Measurements from ENCODE around the gene APBB2.

APBB2 gene

GRCh38 chr4:40844261-40844660 is 370.1 kb downstream of the APBB2 start:
- no peak overlapping the region for H3K4me3 ChIP-seq (ENCODE audit: insufficient read length, low read depth)
- DNase-seq (ENCODE audit: low read depth, low spot score): no peak

GRCh38 chr4:40843696-40844095 is 370.6 kb downstream of the APBB2 start:
- peaks cover 5% of the 10 kb centered on the region for H3K4me1 ChIP-seq (ENCODE audit: insufficient read depth, insufficient read length)
- peaks cover 6% of the 10 kb centered on the region for H3K36me3 ChIP-seq (ENCODE audit: insufficient read depth, insufficient read length, low read length)
- no peaks in the 10 kb centered on the region for H3K9me3 ChIP-seq (ENCODE audit: insufficient read depth, low read length)
- H3K4me3 ChIP-seq (ENCODE audit: insufficient read length, low read depth): no peak overlapping the region
- no peak for DNase-seq (ENCODE audit: low read depth, low spot score)
- H3K27me3 ChIP-seq (ENCODE audit: insufficient read depth, insufficient read length): no peaks in the 10 kb centered on the region
- no peak overlapping the region for H3K9ac ChIP-seq (ENCODE audit: insufficient read length, low read depth)
- TF ChIP-seq YY1 (IDR thresholded peaks at IDR 0.05; ENCODE audit: insufficient read depth, insufficient read length) (no peak), SUZ12 (IDR thresholded peaks at IDR 0.05; ENCODE audit: extremely low read depth, insufficient read depth, insufficient read length) (no peak), ZNF274 (IDR thresholded peaks at IDR 0.05; ENCODE audit: low read depth, low read length) (no peak)

More at GRCh38 chr4:40844261-40844660, 370.1 kb downstream of the APBB2 start:
- no peak overlapping the region for H3K9ac ChIP-seq (ENCODE audit: insufficient read length, low read depth)
- H3K9me3 ChIP-seq (ENCODE audit: insufficient read depth, low read length): no peaks in the 10 kb centered on the region
- TF ChIP-seq ZNF274 (IDR thresholded peaks at IDR 0.05; ENCODE audit: low read depth, low read length) (no peak), SUZ12 (IDR thresholded peaks at IDR 0.05; ENCODE audit: extremely low read depth, insufficient read depth, insufficient read length) (no peak), YY1 (IDR thresholded peaks at IDR 0.05; ENCODE audit: insufficient read depth, insufficient read length) (no peak)
- peaks cover 5% of the 10 kb centered on the region for H3K4me1 ChIP-seq (ENCODE audit: insufficient read depth, insufficient read length)
- H3K36me3 ChIP-seq (ENCODE audit: insufficient read depth, insufficient read length, low read length): peaks cover 6% of the 10 kb centered on the region
- H3K27me3 ChIP-seq (ENCODE audit: insufficient read depth, insufficient read length): no peaks in the 10 kb centered on the region

GRCh38 chr4:40842725-40843423 is 371.5 kb downstream of the APBB2 start:
- Histone ChIP-seq H3K9me3 (ENCODE audit: insufficient read depth, low read length) (no peaks in the 10 kb centered on the region), H3K27me3 (ENCODE audit: insufficient read depth, insufficient read length) (no peaks in the 10 kb centered on the region), H3K4me3 (ENCODE audit: insufficient read length, low read depth) (no peak overlapping the region), H3K9ac (ENCODE audit: insufficient read length, low read depth) (no peak overlapping the region), H3K4me1 (ENCODE audit: insufficient read depth, insufficient read length) (peaks cover 5% of the 10 kb centered on the region), H3K36me3 (ENCODE audit: insufficient read depth, insufficient read length, low read length) (peaks cover 6% of the 10 kb centered on the region)
- no peak for TF ChIP-seq ZNF274 (IDR thresholded peaks at IDR 0.05; ENCODE audit: low read depth, low read length)
- no peak for TF ChIP-seq YY1 (IDR thresholded peaks at IDR 0.05; ENCODE audit: insufficient read depth, insufficient read length)
- no peak for TF ChIP-seq SUZ12 (IDR thresholded peaks at IDR 0.05; ENCODE audit: extremely low read depth, insufficient read depth, insufficient read length)
- no peak for DNase-seq (ENCODE audit: low read depth, low spot score)

GRCh38 chr4:40842318-40842717 is 372.0 kb downstream of the APBB2 start:
- no peak for TF ChIP-seq ZNF274 (IDR thresholded peaks at IDR 0.05; ENCODE audit: low read depth, low read length)
- no peak for TF ChIP-seq YY1 (IDR thresholded peaks at IDR 0.05; ENCODE audit: insufficient read depth, insufficient read length)
- TF ChIP-seq SUZ12 (IDR thresholded peaks at IDR 0.05; ENCODE audit: extremely low read depth, insufficient read depth, insufficient read length): no peak
- H3K36me3 ChIP-seq (ENCODE audit: insufficient read depth, insufficient read length, low read length): peaks cover 6% of the 10 kb centered on the region
- no peak overlapping the region for H3K4me3 ChIP-seq (ENCODE audit: insufficient read length, low read depth)
- no peak for DNase-seq (ENCODE audit: low read depth, low spot score)
- H3K9me3 ChIP-seq (ENCODE audit: insufficient read depth, low read length): no peaks in the 10 kb centered on the region
- H3K27me3 ChIP-seq (ENCODE audit: insufficient read depth, insufficient read length): no peaks in the 10 kb centered on the region
- H3K4me1 ChIP-seq (ENCODE audit: insufficient read depth, insufficient read length): peaks cover 5% of the 10 kb centered on the region
- no peak overlapping the region for H3K9ac ChIP-seq (ENCODE audit: insufficient read length, low read depth)

GRCh38 chr4:40840985-40841571 is 373.3 kb downstream of the APBB2 start:
- Histone ChIP-seq H3K27me3 (ENCODE audit: insufficient read depth, insufficient read length) (no peaks in the 10 kb centered on the region), H3K4me1 (ENCODE audit: insufficient read depth, insufficient read length) (peaks cover 5% of the 10 kb centered on the region), H3K9ac (ENCODE audit: insufficient read length, low read depth) (no peak overlapping the region), H3K9me3 (ENCODE audit: insufficient read depth, low read length) (no peaks in the 10 kb centered on the region), H3K36me3 (ENCODE audit: insufficient read depth, insufficient read length, low read length) (peaks cover 6% of the 10 kb centered on the region), H3K4me3 (ENCODE audit: insufficient read length, low read depth) (no peak overlapping the region)
- DNase-seq (ENCODE audit: low read depth, low spot score): peak; percentile 88
- no peak for TF ChIP-seq ZNF274 (IDR thresholded peaks at IDR 0.05; ENCODE audit: low read depth, low read length)
- TF ChIP-seq SUZ12 (IDR thresholded peaks at IDR 0.05; ENCODE audit: extremely low read depth, insufficient read depth, insufficient read length): no peak
- TF ChIP-seq YY1 (IDR thresholded peaks at IDR 0.05; ENCODE audit: insufficient read depth, insufficient read length): no peak

- H3K4me1 ChIP-seq (ENCODE audit: insufficient read depth, insufficient read length): peaks cover 5% of the 10 kb centered on the region
- no peak overlapping the region for H3K9ac ChIP-seq (ENCODE audit: insufficient read length, low read depth)
- H3K27me3 ChIP-seq (ENCODE audit: insufficient read depth, insufficient read length): no peaks in the 10 kb centered on the region
- TF ChIP-seq ZNF274 (IDR thresholded peaks at IDR 0.05; ENCODE audit: low read depth, low read length) (no peak), YY1 (IDR thresholded peaks at IDR 0.05; ENCODE audit: insufficient read depth, insufficient read length) (no peak), SUZ12 (IDR thresholded peaks at IDR 0.05; ENCODE audit: extremely low read depth, insufficient read depth, insufficient read length) (no peak)
- H3K4me3 ChIP-seq (ENCODE audit: insufficient read length, low read depth): no peak overlapping the region
- no peaks in the 10 kb centered on the region for H3K9me3 ChIP-seq (ENCODE audit: insufficient read depth, low read length)
- peaks cover 6% of the 10 kb centered on the region for H3K36me3 ChIP-seq (ENCODE audit: insufficient read depth, insufficient read length, low read length)
- DNase-seq (ENCODE audit: low read depth, low spot score): no peak
These were observed 373.9 kb downstream of the APBB2 start for GRCh38 chr4:40840255-40840984.

- H3K9me3 ChIP-seq (ENCODE audit: insufficient read depth, low read length): no peaks in the 10 kb centered on the region
- H3K36me3 ChIP-seq (ENCODE audit: insufficient read depth, insufficient read length, low read length): no peaks in the 10 kb centered on the region
- H3K9ac ChIP-seq (ENCODE audit: insufficient read length, low read depth): no peak overlapping the region
- H3K4me1 ChIP-seq (ENCODE audit: insufficient read depth, insufficient read length): peaks cover 5% of the 10 kb centered on the region
- H3K27me3 ChIP-seq (ENCODE audit: insufficient read depth, insufficient read length): no peaks in the 10 kb centered on the region
- TF ChIP-seq YY1 (IDR thresholded peaks at IDR 0.05; ENCODE audit: insufficient read depth, insufficient read length) (no peak), ZNF274 (IDR thresholded peaks at IDR 0.05; ENCODE audit: low read depth, low read length) (no peak), SUZ12 (IDR thresholded peaks at IDR 0.05; ENCODE audit: extremely low read depth, insufficient read depth, insufficient read length) (no peak)
- no peak overlapping the region for H3K4me3 ChIP-seq (ENCODE audit: insufficient read length, low read depth)
- no peak for DNase-seq (ENCODE audit: low read depth, low spot score)
These were observed 375.6 kb downstream of the APBB2 start for GRCh38 chr4:40838742-40839141.
